Measurements from ENCODE around the gene MYCBP.
A peak's percentile ranks its signal among the peaks of the same experiment; 100 is the strongest.

The MYCBP gene

DNA sequence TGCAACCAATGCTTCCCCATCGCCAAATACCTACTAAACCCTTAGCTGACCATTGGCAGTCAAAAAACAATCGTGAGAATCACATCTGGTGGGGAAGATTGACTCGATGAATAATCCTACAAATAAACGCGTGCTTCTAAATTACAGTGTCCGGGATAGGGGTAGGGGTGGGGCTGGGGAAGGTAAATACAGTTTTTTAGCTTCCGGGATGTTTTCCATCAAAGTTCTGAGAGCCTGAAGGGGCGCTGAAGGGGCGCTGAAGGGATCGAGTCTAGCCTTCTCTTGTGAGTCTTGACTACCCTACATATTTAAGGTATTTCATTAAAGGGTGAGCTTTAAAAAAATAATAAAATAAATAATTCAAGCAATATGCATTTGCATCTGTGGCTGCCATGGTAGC, 54.1 kb downstream of the MYCBP start:
- no peak for DNase-seq

DNA sequence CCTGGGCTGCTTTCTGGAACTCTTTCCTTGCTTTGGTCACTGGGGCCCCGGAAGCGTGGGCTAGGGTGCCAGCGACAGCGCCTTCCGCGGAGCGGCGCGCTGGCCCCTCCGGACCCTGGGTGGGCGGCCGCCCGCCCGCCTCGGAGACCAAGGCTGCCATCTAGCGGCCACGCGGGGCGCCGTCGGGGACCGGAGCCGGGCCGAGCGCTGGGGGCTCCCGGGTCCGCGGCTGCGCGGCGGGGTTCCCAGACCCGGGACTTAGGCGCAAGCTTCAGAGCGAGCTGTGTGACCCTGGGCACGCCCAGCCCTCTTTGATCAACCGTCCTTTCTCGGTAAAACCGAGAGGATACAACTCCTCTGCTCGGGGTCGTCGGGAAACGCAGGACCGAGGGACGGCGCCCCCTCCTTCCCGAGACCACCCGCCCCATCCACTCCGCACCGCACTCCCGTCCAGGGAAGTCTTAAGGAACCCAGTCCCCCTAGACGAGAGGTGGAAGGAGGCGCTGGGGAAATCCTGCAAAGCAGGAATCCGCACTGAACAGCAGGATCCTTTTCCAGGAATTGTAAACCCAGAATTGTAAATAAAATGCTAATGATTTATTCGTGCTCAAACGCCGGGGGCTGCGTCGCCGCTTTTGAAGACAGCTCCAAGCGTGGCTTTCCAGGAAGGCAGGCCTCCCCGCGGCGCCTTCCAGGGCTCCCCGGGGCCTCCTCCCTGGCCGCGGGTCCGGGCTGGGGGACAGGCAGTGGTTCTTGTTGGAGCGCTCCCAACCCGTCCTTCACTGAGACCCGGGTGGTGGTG, 54.8 kb downstream of the MYCBP start:
- DNase-seq, result peak; percentile 51

DNA sequence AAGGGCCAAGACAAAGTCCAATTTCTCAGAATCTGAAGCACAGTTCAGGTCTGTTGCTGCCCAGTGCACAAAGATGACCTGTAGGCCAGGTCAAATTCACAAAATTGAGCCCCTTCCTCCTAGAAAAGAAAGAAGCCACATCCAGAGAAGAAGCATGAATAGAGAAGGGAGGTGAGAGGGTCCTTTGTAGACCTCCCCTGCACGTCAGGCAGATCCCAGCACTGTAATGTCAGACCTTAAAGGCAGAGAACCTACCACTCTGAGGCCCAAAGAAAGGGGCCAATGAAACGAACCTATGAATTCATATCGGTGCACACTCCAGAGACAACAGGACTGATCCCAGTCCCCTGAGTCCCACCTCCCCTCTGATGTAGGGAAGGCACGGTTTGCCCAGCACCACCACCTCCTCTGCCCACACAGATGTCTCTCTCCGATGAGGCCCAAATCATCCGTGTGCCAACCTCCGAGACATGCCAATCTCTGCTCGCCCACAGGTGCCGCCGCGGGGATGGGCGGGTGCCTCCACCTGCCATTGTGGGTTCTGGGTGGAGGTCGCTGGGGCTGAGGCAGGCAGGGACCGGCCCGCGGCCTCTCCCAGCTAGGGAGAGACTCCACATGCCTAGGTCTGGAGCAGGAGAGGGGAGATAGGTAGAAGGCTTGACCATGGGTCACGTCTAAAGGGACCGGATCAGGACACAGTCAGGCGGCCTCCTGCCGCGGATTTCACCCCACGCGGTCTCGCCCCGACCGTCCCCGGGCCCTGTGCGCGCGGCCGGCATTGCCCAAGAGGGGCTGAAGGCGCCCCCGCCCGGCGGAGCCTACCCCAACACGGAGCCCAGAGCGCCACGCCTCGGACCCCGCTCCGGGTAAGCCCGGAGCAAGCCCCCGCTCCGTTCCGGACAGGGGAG, 55.6 kb downstream of the MYCBP start:
- DNase-seq, result no peak

DNA sequence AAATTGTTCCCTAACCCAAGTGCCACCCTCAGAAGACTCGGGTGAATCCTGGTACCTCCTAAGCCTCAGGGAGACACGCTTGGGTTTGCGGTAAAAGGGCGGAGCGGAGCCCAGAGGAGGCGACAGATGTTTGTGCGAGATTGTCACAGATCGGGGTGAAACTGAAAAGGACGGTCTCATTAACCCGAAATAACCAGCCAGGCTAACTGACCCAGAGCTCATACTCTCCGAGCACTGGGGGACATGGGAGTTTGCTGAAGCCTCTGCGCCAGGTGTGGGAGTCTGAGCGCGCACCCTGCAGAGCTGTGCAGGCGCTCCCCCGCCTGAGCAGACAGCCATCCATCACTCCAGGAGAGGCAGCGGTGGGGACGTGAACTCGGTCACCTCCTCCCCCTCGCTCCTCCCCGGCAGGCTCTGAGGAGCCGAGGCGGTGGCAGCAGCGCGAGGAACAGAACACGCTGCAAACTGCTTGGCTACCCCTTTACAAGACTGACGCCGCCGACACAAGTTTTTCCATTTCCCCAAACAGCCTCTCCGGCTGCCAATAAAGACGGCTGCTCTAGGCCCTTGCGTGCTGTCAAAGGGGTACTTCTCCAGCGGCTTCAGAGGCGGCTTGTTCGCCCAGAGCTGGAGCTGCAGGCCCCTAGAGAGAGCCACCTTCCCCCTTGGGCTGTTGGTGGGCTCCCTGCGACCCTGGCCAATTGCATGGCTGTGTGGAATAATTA, 57.1 kb downstream of the MYCBP start:
- peak; percentile 58 for DNase-seq

DNA sequence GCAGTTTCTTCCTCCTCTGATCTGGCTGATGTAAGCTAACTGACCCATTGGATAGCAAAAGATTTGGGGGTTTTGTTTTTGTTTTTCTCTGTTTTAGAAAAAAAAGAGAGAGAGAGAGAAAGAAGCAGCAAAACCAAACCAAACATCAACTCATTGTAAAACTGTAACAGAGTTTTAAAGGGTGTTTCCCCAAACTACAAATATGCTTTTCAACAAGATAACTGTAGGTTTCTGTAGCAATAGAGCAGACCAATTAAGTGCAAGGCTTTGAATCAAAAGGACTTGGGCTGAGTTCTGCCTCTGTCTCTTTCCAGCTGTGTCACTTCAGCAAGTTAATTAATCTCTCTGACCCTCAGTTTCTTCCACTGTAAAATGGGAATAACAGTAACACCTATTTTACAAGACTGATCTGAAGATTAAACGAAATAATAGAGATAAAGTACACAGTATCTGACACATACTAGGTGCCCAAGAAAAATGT, 58.1 kb downstream of the MYCBP start:
- no peak for DNase-seq

DNA sequence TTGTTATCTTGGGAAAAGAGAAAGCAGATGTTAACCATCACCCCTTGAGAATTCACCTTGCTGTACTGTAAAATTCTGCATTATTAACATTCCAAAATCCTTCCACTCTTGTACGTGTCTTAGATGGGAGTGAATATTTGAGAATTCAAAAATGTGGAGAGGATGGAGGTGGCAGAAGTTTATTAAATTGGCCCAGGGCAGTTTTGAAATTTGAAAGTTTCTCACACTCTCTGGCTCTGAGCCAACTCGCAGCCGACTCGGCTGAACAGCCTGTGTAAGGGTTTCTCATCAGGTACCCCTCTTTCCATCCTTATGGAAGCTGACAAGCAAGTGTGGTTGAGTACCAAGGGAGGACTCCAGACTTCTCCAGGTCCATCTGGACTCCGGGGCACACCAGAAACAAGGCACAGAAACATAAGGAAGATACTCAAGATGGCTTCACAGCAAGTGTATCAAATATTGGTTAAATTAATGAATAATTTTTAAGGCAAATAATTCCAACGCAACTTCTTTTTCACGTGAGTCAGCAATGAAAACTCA, 58.6 kb downstream of the MYCBP start:
- no peak for DNase-seq

DNA sequence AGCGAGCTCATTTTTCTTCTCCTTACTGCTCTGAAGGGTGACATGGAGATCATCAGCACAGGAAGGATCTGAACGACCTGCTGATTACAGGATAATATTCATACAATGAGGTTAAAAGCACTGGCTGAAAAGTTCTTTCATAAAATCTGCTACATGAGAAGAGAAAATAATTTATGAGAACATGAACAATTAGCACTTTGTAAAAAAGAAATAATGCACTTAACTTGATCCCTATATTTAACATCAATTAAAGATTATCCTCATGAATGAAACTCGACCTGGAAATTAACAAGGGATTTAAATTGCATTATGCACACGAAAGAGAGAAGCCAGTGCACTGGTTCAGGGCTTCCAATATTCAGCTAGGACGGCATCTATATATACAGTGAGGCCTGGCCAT, 60.2 kb downstream of the MYCBP start:
- DNase-seq, result no peak
